HG03442 (cell line): ENCODE data around the gene IRF4.
A peak's percentile ranks its signal among the peaks of the same experiment; 100 is the strongest.

Experiments used
- ATAC-seq: cut with Tn5 transposase; IDR thresholded peaks from one replicate; pipeline ENCODE4 v1.9.1; 2021; ENCODE audit warnings: mild to moderate bottlenecking, moderate library complexity; ENCODE audit not compliant: unreplicated experiment

Gene IRF4

DNA sequence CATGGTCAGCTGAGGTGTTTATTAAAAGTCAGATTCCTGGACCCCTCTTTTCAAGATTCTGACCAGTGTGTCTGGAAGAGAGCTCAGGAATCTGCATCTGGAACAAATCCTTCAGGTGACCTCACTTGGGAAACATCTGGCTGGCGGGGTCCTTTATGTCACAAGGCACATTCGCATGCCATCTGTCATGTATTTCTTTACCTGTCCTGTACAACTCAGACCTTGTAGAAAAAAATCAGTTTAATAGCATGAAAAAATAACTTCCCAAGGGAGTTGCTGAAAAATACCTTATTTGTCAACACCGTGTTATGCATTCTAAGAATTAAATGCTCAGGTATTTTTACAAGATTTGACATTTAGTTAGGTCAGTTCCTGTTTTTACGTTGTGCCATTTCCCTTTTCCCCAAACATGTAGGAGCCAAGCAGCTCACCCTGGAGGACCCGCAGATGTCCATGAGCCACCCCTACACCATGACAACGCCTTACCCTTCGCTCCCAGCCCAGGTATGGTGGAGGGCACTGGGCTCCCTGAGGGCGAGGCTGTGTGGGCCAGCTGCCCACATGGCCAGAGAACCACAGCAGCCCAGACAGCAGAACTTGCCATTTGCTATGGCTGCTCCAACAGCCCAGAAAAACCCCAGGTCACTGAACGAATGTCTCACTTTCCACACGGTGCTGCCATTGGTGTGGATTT is 4.0 kb downstream of the IRF4 start:
- ATAC-seq, result no peak

DNA sequence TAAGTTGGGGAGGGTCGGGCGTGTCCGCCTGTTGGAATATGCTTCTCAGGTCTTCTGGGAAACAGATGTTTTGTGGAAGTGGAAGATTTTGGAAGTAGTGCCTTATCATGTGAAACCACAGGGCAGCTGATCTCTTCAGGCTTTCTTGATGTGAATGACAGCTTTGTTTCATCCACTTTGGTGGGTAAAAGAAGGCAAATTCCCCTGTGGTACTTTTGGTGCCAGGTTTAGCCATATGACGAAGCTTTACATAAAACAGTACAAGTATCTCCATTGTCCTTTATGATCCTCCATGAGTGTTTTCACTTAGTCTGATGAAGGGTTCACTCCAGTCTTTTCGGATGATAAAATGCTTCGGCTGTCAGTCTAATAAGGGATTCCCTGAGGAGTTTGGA is 4.6 kb downstream of the IRF4 start:
- ATAC-seq, result no peak

- ATAC-seq, result no peak
Observed at GRCh38 chr6:397056-397455, 5.5 kb downstream of the IRF4 start.

DNA sequence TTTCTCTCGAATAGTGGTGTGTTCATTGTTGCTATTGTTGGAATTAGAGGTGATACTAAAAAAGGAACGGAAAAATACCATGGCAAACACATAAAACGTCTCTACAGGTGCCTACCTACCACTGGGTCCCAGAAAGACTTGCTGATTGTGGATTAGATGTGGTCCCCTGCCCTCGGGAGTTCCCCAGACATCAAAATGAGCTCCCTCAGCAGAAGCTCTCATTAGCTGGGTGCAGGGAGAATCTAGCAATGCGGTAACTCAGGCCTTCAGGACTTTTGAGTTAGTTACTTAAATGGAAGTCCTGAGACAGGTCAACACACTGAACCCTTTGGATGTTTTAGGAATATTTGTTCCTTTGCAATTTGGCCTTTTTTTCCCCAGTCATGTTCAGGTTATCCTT is 6.1 kb downstream of the IRF4 start:
- ATAC-seq, result no peak

DNA sequence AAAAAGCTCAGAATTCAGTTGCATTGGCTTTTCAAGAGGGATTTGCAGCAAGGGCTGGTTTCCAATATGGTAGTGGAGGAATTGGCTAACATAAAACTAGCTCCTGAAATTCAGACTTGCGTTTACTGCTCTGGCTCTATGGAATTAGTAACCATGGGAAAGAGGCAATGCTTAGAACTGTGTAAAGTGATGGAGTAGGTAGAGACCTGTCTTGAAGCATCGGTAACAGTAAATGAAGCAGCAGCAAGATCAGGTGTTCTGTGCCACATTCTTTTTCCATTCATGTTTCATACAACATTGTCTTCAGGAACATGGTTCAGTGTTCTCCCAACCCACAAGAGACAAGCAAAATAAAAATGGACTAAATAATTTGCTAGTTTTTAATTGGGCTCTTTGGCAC is 6.5 kb downstream of the IRF4 start:
- no peak for ATAC-seq

GRCh38 chr6:398558-399078 is 7.1 kb downstream of the IRF4 start:
- no peak for ATAC-seq

DNA sequence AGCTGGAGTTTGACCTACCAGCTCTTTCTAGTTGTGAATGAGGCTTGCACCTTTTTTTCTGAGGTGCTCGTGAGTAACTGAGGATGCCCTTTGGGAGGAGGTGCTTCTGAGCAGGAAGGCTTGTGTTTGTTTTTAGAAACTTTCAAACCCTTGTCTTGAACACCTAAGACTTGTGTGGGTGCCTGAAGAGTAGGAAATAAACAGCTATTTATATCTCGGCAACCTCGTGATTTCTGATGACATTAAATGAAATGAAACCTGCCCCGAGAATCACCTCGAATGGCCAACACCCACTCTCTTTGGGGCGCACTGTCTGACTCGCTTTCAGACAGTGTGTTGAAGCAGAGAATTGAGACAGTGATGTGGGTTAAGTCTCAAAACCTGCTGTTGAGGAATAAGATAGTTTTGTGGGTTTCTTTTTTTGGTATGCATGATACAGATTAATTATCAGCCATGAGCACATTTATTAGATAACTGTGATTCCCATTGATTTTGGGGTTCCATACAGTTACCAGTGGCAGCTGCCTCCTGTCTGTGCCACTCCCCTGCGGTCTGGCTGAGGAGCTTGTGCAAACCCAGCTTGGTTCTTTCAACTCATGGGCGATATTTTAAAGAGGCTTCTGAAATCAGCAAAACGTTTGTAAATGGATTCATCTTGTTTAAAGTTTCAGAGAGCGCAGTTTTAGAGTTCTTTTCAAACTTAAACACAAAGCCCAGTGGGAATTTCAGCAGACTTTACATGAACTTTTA is 8.4 kb downstream of the IRF4 start:
- ATAC-seq, result peak; percentile 47

- ATAC-seq, result no peak
Observed at GRCh38 chr6:400815-401214, 9.3 kb downstream of the IRF4 start.

DNA sequence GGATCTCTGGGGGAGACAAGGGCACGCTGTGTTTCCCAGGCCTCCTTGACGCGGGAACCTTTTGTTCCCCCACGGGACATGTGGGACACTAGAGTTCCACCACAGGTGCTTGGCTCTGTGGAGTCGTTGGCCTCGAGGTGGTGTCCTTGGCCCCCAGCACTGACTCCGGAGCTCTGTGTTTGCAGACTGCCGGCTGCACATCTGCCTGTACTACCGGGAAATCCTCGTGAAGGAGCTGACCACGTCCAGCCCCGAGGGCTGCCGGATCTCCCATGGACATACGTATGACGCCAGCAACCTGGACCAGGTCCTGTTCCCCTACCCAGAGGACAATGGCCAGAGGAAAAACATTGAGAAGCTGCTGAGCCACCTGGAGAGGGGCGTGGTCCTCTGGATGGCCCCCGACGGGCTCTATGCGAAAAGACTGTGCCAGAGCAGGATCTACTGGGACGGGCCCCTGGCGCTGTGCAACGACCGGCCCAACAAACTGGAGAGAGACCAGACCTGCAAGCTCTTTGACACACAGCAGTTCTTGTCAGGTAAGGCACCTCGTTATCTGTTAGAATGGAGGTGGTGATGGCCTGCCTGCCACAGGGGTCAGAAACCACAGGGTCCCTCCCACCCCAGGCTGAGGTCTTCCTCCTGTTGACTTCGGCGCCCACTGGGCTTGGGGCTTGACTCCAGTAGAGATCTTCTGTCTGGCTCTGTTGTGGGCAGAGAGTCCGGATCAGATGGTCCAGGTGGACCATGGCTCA is 9.9 kb downstream of the IRF4 start:
- no peak for ATAC-seq

- no peak for ATAC-seq
Observed at GRCh38 chr6:401994-402640, 10.6 kb downstream of the IRF4 start.

DNA sequence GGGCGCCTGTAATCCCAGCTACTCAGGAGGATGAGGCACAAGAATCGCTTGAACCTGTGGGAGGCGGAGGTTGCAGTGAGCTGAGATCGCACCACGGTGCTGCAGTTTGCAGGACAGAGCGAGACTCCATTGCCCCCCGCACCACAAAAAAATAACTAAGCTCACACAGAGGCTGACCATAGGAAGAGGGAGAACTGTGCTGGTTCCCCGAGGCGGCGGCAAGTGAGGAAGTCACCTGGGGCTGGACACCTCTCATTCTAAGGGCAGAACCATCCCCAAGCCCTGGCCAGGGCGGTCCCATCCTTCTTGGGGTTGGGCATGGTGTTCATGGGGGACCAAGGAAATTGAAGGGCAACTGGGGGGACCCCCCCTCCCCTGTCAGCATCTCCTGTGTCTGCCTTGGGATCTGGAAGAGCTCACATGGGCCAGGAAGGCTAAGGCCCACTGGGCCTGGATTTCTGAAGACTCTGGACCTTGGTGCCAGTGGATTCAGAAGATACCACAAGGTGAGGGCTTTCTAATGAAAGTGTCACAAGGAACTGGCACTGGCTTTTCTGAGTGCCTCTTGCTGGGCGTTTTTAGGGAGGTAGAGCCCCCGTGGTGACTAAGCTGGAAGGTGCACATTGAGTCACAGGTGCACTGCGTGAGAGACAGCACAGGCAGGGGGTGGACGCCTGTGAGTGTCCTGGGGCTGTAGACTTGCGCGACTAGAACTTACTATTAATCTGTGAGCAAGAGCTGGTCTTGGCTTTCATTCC is 11.5 kb downstream of the IRF4 start:
- no peak for ATAC-seq

- no peak for ATAC-seq
Observed at GRCh38 chr6:403659-404655, 12.4 kb downstream of the IRF4 start.

DNA sequence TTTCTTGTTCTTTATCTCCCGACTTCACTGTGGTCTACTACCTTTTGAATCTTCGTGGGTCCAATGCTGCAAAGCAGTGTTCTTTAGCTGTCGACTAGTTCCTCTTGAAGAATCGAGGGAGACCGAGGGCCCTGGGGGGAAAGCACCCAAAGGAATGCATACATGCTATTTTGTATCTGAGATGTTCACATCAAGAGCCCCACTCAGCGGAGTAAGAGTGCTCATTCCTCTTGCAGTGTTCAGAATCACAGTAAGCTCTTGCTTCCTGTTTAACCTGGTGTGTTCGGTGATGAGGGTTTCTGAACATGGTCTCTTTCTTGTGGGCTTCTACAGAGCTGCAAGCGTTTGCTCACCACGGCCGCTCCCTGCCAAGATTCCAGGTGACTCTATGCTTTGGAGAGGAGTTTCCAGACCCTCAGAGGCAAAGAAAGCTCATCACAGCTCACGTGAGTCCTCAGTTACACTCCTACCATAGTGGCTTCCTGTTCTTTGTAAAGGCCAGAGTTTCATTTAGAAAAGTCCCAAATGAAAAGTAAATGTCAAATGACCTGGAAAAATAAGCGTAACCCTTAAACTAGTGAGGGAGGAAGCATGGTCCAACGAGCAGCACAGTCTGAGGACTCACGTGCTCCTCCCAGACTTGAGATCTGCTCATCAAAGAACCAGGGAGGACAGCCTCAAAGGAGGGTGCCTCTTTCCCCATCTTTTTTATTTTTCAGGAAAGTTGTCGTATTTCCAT is 13.3 kb downstream of the IRF4 start:
- no peak for ATAC-seq

DNA sequence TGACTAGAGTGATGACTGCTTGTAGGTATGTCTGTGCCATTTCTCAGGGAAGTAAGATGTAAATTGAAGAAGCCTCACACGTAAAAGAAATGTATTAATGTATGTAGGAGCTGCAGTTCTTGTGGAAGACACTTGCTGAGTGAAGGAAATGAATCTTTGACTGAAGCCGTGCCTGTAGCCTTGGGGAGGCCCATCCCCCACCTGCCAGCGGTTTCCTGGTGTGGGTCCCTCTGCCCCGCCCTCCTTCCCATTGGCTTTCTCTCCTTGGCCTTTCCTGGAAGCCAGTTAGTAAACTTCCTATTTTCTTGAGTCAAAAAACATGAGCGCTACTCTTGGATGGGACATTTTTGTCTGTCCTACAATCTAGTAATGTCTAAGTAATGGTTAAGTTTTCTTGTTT is 16.6 kb downstream of the IRF4 start:
- ATAC-seq, result no peak

DNA sequence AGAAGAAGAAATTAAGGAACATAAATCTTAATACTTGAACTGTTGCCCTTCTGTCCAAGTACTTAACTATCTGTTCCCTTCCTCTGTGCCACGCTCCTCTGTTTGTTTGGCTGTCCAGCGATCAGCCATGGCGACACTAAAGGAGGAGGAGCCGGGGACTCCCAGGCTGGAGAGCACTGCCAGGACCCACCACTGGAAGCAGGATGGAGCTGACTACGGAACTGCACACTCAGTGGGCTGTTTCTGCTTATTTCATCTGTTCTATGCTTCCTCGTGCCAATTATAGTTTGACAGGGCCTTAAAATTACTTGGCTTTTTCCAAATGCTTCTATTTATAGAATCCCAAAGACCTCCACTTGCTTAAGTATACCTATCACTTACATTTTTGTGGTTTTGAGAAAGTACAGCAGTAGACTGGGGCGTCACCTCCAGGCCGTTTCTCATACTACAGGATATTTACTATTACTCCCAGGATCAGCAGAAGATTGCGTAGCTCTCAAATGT is 17.1 kb downstream of the IRF4 start:
- ATAC-seq, result no peak

DNA sequence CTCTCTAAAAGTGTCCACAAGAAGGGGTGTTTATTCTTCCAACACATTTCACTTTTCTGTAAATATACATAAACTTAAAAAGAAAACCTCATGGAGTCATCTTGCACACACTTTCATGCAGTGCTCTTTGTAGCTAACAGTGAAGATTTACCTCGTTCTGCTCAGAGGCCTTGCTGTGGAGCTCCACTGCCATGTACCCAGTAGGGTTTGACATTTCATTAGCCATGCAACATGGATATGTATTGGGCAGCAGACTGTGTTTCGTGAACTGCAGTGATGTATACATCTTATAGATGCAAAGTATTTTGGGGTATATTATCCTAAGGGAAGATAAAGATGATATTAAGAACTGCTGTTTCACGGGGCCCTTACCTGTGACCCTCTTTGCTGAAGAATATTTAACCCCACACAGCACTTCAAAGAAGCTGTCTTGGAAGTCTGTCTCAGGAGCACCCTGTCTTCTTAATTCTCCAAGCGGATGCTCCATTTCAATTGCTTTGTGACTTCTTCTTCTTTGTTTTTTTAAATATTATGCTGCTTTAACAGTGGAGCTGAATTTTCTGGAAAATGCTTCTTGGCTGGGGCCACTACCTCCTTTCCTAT is 17.9 kb downstream of the IRF4 start:
- no peak for ATAC-seq

GRCh38 chr6:410555-411395 is 19.2 kb downstream of the IRF4 start:
- no peak for ATAC-seq
